Thoracic aorta (tissue), 2 donors: ENCODE data around the gene IGF1R. TPM values are rescaled to one million over a fixed set of nuclear protein-coding genes. Genes with fewer than 3 reads are reported as not detected.

Source experiments
- ATAC-seq: fragments of 150-250 bp; one replicate; pipeline ENCODE4 v1.8.0; 2017; ENCODE audit warnings: low read depth; ENCODE audit not compliant: insufficient number of reproducible peaks, low FRiP score
- DNase-seq: peaks from one replicate; pipeline ENCODE4 v3.0.0-alpha.2; 2020; ENCODE audit warnings: low spot score
- H3K27ac ChIP-seq, 2 donors: fragments of 200-600 bp; sonication (generic); 1 replicate in 1 of 2; 2 replicates in 1 of 2; pipeline ENCODE4 v1.5.1; 2016; ENCODE audit warnings: mild to moderate bottlenecking in 2 of 2, moderate library complexity in 2 of 2
- H3K27me3 ChIP-seq: fragments of 200-600 bp; sonication (generic); replicated peaks from 2 replicates; pipeline ENCODE4 v1.6.0; 2016; ENCODE audit warnings: mild to moderate bottlenecking; ENCODE audit not compliant: insufficient read depth
- H3K36me3 ChIP-seq: fragments of 200-600 bp; sonication (generic); one replicate; pipeline ENCODE4 v1.5.1; 2016
- H3K4me1 ChIP-seq, 2 donors: fragments of 200-600 bp; sonication (generic); 1 replicate in 1 of 2; 2 replicates in 1 of 2; pipeline versions ENCODE4 v1.5.1 to v1.6.0; 2016; ENCODE audit warnings: low read depth in 2 of 2, mild to moderate bottlenecking in 1 of 2; ENCODE audit not compliant: control insufficient read depth in 1 of 2
- H3K4me3 ChIP-seq: fragments of 200-600 bp; sonication (generic); 2 replicates; pipeline ENCODE4 v1.5.1; 2016; ENCODE audit warnings: mild to moderate bottlenecking
- H3K9me3 ChIP-seq: fragments of 200-600 bp; sonication (generic); 2 replicates; pipeline ENCODE4 v1.5.1; 2016
- CTCF ChIP-seq: fragments of 200-600 bp; sonication (generic); IDR thresholded peaks from one replicate; pipeline ENCODE4 v1.5.1; 2019; ENCODE audit warnings: antibody characterized with exemption
- total RNA-seq, 2 donors: library from RNA; depleted of rRNA; stranded (reverse); fragments of >200 nt; gene quantifications; one replicate each; pipeline versions ENCODE4 v1.1.0 to v1.2.3, GENCODE V29; 2016

IGF1R gene
- total RNA-seq, 2 donors from 2014 or later = 127 to 159 TPM

GRCh38 chr15:98775498-98776230 lies 127.3 kb downstream of the IGF1R start:
- ATAC-seq (no peak), DNase-seq (no peak)
- no peak overlapping the region for H3K4me3 ChIP-seq
- H3K27me3 ChIP-seq = no peaks in the 10 kb centered on the region
- H3K9me3 ChIP-seq = no peaks in the 10 kb centered on the region
- H3K36me3 ChIP-seq = no peaks in the 10 kb centered on the region
- H3K27ac ChIP-seq = no peak overlapping the region
- H3K4me1 ChIP-seq = peaks cover 18 to 79% of the 10 kb centered on the region in 2 donors
- TF ChIP-seq CTCF = no peak

GRCh38 chr15:98776607-98777281 lies 128.4 kb downstream of the IGF1R start:
- no peaks in the 10 kb centered on the region for H3K9me3 ChIP-seq
- ATAC-seq (peak; percentile 16), DNase-seq (no peak)
- H3K36me3 ChIP-seq = no peaks in the 10 kb centered on the region
- peak overlapping the region; percentile 25 for H3K4me3 ChIP-seq
- H3K4me1 ChIP-seq = peaks cover 18 to 70% of the 10 kb centered on the region in 2 donors
- H3K27ac ChIP-seq = peak overlapping the region in 1 of 2 donors; percentile 46
- no peak for TF ChIP-seq CTCF
- H3K27me3 ChIP-seq = no peaks in the 10 kb centered on the region

GRCh38 chr15:98777426-98777825 lies 129.1 kb downstream of the IGF1R start:
- Histone ChIP-seq H3K36me3 (no peaks in the 10 kb centered on the region), H3K27ac (peak overlapping the region in 1 of 2 donors; percentile 46), H3K9me3 (no peaks in the 10 kb centered on the region), H3K4me3 (peak overlapping the region; percentile 25), H3K27me3 (no peaks in the 10 kb centered on the region), H3K4me1 (peaks cover 18 to 67% of the 10 kb centered on the region in 2 donors)
- DNase-seq = no peak
- no peak for TF ChIP-seq CTCF
- ATAC-seq = peak; percentile 3

- DNase-seq (no peak), ATAC-seq (no peak)
- TF ChIP-seq CTCF = no peak
- Histone ChIP-seq H3K27ac (peak overlapping the region in 1 of 2 donors; percentile 15), H3K27me3 (no peaks in the 10 kb centered on the region), H3K9me3 (no peaks in the 10 kb centered on the region), H3K4me3 (no peak overlapping the region), H3K4me1 (peaks cover 18 to 64% of the 10 kb centered on the region in 2 donors), H3K36me3 (no peaks in the 10 kb centered on the region)
These were observed 130.1 kb downstream of the IGF1R start for GRCh38 chr15:98778263-98778959.

- ATAC-seq (no peak), DNase-seq (no peak)
- H3K36me3 ChIP-seq = no peaks in the 10 kb centered on the region
- peaks cover 18 to 64% of the 10 kb centered on the region in 2 donors for H3K4me1 ChIP-seq
- no peak for TF ChIP-seq CTCF
- no peak overlapping the region for H3K27ac ChIP-seq
- H3K27me3 ChIP-seq = no peaks in the 10 kb centered on the region
- H3K9me3 ChIP-seq = no peaks in the 10 kb centered on the region
- H3K4me3 ChIP-seq = no peak overlapping the region
These were observed 130.6 kb downstream of the IGF1R start for GRCh38 chr15:98778960-98779359.
